ENCODE data around the gene RBM33. TPM values are rescaled to one million over a fixed set of nuclear protein-coding genes. Genes with fewer than 3 reads are reported as not detected.
A peak's percentile ranks its signal among the peaks of the same experiment; 100 is the strongest.

The RBM33 gene
- total and polyA plus RNA-seq, 2 of the 8 experiments (the other 6 are each of a cell fraction or from before 2014, with no cell fraction given): 16.5 to 64.6 TPM

GRCh38 chr7:155804897-155805825, 160.7 kb downstream of the RBM33 start (continued):
- TF ChIP-seq CHD1 (IDR thresholded peaks at IDR 0.05; ENCODE audit: low read depth, low read length) (no peak), KDM4A (IDR thresholded peaks at IDR 0.05; ENCODE audit: low read depth, low read length, severe bottlenecking) (peak; percentile 17), EGR1 (IDR thresholded peaks at IDR 0.05; ENCODE audit: borderline replicate concordance, low read depth, low read length) (peak; percentile 21; the same call in 1 of the 2 replicates), POLR2A (IDR thresholded peaks at IDR 0.05; ENCODE audit: control extremely low read depth in 1 of 2, low read depth in 2 of 2, low read length in 2 of 2) (no peak), JUN (IDR thresholded peaks at IDR 0.05; ENCODE audit: low read depth, low read length) (no peak), HDAC2 (IDR thresholded peaks at IDR 0.05; ENCODE audit: borderline replicate concordance in 1 of 2, low read depth in 2 of 2, low read length in 2 of 2) (no peak; a peak in 1 of 4 replicates), BACH1 (IDR thresholded peaks at IDR 0.05; ENCODE audit: low read length) (no peak), RAD21 (IDR thresholded peaks at IDR 0.05 in 1 of 2, conservative IDR thresholded peaks at IDR 0.05 in 1 of 2; ENCODE audit: low read depth in 2 of 2, low read length in 2 of 2) (peak; percentile 54 to 71), CBX5 (IDR thresholded peaks at IDR 0.05; ENCODE audit: low read depth, low read length) (no peak), E2F6 (IDR thresholded peaks at IDR 0.05) (peak; percentile 94), YY1 (IDR thresholded peaks at IDR 0.05; ENCODE audit: low read depth, low read length) (0 out of 2 replicates have a peak, but pooled peaks have one; percentile 9), TAF1 (IDR thresholded peaks at IDR 0.05; ENCODE audit: low read depth, low read length) (no peak)
- TF ChIP-seq, protein P1, sequence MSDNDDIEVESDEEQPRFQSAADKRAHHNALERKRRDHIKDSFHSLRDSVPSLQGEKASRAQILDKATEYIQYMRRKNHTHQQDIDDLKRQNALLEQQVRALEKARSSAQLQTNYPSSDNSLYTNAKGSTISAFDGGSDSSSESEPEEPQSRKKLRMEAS (IDR thresholded peaks at IDR 0.05): peak; percentile 84
- TF ChIP-seq, protein P2, sequence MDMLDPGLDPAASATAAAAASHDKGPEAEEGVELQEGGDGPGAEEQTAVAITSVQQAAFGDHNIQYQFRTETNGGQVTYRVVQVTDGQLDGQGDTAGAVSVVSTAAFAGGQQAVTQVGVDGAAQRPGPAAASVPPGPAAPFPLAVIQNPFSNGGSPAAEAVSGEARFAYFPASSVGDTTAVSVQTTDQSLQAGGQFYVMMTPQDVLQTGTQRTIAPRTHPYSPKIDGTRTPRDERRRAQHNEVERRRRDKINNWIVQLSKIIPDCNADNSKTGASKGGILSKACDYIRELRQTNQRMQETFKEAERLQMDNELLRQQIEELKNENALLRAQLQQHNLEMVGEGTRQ (IDR thresholded peaks at IDR 0.05; ENCODE audit: low read length): no peak
- TF ChIP-seq, protein P3, sequence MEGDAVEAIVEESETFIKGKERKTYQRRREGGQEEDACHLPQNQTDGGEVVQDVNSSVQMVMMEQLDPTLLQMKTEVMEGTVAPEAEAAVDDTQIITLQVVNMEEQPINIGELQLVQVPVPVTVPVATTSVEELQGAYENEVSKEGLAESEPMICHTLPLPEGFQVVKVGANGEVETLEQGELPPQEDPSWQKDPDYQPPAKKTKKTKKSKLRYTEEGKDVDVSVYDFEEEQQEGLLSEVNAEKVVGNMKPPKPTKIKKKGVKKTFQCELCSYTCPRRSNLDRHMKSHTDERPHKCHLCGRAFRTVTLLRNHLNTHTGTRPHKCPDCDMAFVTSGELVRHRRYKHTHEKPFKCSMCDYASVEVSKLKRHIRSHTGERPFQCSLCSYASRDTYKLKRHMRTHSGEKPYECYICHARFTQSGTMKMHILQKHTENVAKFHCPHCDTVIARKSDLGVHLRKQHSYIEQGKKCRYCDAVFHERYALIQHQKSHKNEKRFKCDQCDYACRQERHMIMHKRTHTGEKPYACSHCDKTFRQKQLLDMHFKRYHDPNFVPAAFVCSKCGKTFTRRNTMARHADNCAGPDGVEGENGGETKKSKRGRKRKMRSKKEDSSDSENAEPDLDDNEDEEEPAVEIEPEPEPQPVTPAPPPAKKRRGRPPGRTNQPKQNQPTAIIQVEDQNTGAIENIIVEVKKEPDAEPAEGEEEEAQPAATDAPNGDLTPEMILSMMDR (IDR thresholded peaks at IDR 0.05; ENCODE audit: control extremely low read depth in 1 of 3, insufficient read depth in 1 of 3, low read depth in 1 of 3, low read length in 3 of 3): peak in 2 of 3 experiments; percentile 64 to 86; a peak in 3 of 4 replicates
